ENCODE results near the gene MTRFR.
"Not testable (repeated sequence)": the region's sequence is repeated elsewhere in the genome, so short reads cannot be mapped to it uniquely, and the experiment has no call there.

The MTRFR gene

GRCh38 chr12:123232807-123233504 is at the start of gene MTRFR, which contains the start of gene MPHOSPH9:
TSS of gene MTRFR (plus strand) at chr12:123233436. CDS start at chr12:123253675, 20,239 bp downstream.
TSS of gene MPHOSPH9 (minus strand) at chr12:123233141. CDS start at chr12:123230364, 2,777 bp downstream.
- DNase-seq (ENCODE audit: low read depth in 2 of 2), result peak; percentile 98 to 99

GRCh38 chr12:123187637-123188036 is 45.6 kb upstream of the MTRFR start:
- no peak for DNase-seq (ENCODE audit: low read depth in 2 of 2)

- DNase-seq (ENCODE audit: low read depth in 2 of 2), result no peak
These were observed 33.3 kb upstream of the MTRFR start for GRCh38 chr12:123199936-123200335.

GRCh38 chr12:123200414-123200813 is 32.8 kb upstream of the MTRFR start:
- no peak for DNase-seq (ENCODE audit: low read depth in 2 of 2)

GRCh38 chr12:123206794-123207193 is 26.4 kb upstream of the MTRFR start:
- not testable (repeated sequence) for DNase-seq (ENCODE audit: low read depth in 2 of 2)

- not testable (repeated sequence) for DNase-seq (ENCODE audit: low read depth in 2 of 2)
These were observed 25.4 kb upstream of the MTRFR start for GRCh38 chr12:123207815-123208214.

GRCh38 chr12:123223241-123223668 is 10.0 kb upstream of the MTRFR start:
- peak; percentile 26 to 42 for DNase-seq (ENCODE audit: low read depth in 2 of 2)

- DNase-seq (ENCODE audit: low read depth in 2 of 2), result no peak
These were observed 7.8 kb upstream of the MTRFR start for GRCh38 chr12:123225443-123225842.

- no peak for DNase-seq (ENCODE audit: low read depth in 2 of 2)
These were observed 5.5 kb upstream of the MTRFR start for GRCh38 chr12:123227581-123228258.

GRCh38 chr12:123229051-123229450 is 4.2 kb upstream of the MTRFR start:
- no peak for DNase-seq (ENCODE audit: low read depth in 2 of 2)

- DNase-seq (ENCODE audit: low read depth in 2 of 2), result no peak
These were observed 1.3 kb upstream of the MTRFR start for GRCh38 chr12:123231931-123232330.

- DNase-seq (ENCODE audit: low read depth in 2 of 2), result no peak
These were observed 797 bp upstream of the MTRFR start for GRCh38 chr12:123232472-123232806.

- no peak for DNase-seq (ENCODE audit: low read depth in 2 of 2)
These were observed 471 bp downstream of the MTRFR start for GRCh38 chr12:123233505-123234308.

- DNase-seq (ENCODE audit: low read depth in 2 of 2), result peak; percentile 48 to 64
These were observed 4.6 kb downstream of the MTRFR start for GRCh38 chr12:123237646-123238329.

GRCh38 chr12:123238330-123238682 is 5.1 kb downstream of the MTRFR start:
- no peak for DNase-seq (ENCODE audit: low read depth in 2 of 2)

GRCh38 chr12:123238961-123239360 is 5.7 kb downstream of the MTRFR start:
- DNase-seq (ENCODE audit: low read depth in 2 of 2), result no peak

- no peak for DNase-seq (ENCODE audit: low read depth in 2 of 2)
These were observed 9.1 kb downstream of the MTRFR start for GRCh38 chr12:123242116-123242904.

- DNase-seq (ENCODE audit: low read depth in 2 of 2), result no peak
These were observed 10.5 kb downstream of the MTRFR start for GRCh38 chr12:123243671-123244262.

- no peak for DNase-seq (ENCODE audit: low read depth in 2 of 2)
These were observed 12.4 kb downstream of the MTRFR start for GRCh38 chr12:123245678-123246077.

- not testable (repeated sequence) for DNase-seq (ENCODE audit: low read depth in 2 of 2)
These were observed 14.9 kb downstream of the MTRFR start for GRCh38 chr12:123248129-123248528.

Data from stimulated activated CD8-positive, alpha-beta memory T cell treated with anti-CD3 and anti-CD28 coated beads, Interleukin-7, amount 100 ng/mL, for 4 hours (primary cell).